A549 (cell line): ENCODE measurements around the gene ADAMTS12. TPM values are rescaled to one million over a fixed set of nuclear protein-coding genes. Genes with fewer than 3 reads are reported as not detected.

ENCODE experiments used
- ATAC-seq, 2 experiments: fragments of 200-7000 bp in 1 of 2; fragments of >200 bp in 1 of 2; cut with Nextera tagmentation in 1 of 2; cut with Tn5 transposase in 1 of 2; 3 replicates each; pipeline versions ENCODE4 v1.8.0 to v1.9.1; 2018 to 2020; ENCODE audit warnings: mild to moderate bottlenecking in 1 of 2, moderate library complexity in 1 of 2
- CTCF ChIA-PET: fragments of 300-600 bp; sonication (Branson Sonifier 250); formaldehyde crosslinking; extraction: SDS; loops from one replicate; lab custom pipeline; 2021; ENCODE audit warnings: antibody characterized with exemption, inconsistent platforms; lab: Yijun Ruan, JAX
- POLR2A ChIA-PET: fragments of 350-600 bp; formaldehyde crosslinking; extraction: SDS; loops from one replicate; lab custom pipeline; 2021; ENCODE audit warnings: antibody characterized with exemption, inconsistent platforms; lab: Yijun Ruan, JAX
- DNase-seq, 2 experiments: peaks; one replicate each; pipeline versions ENCODE4 v3.0.0 to v3.0.0-alpha.2; 2011 to 2016; ENCODE audit warnings: low read depth in 1 of 2, low spot score in 1 of 2
- FAIRE-seq: peaks from 2 replicates; lab custom pipeline; 2011; peaks lifted over from hg19 to GRCh38; lab: Jason Lieb, UNC
- H3K27ac ChIP-seq, 2 experiments: fragments of >200 bp; sonication (Bioruptor Twin); formaldehyde crosslinking; 3 replicates each; pipeline ENCODE4 v1.5.1; 2016 to 2017
- H3K4me1 ChIP-seq: fragments of >200 bp; sonication (Bioruptor Twin); formaldehyde crosslinking; 3 replicates; pipeline ENCODE4 v1.6.1; 2016
- H3K4me2 ChIP-seq: fragments of >200 bp; sonication (Bioruptor Twin); formaldehyde crosslinking; 3 replicates; pipeline ENCODE4 v1.6.1; 2016
- H3K4me3 ChIP-seq: fragments of >200 bp; sonication (Bioruptor Twin); formaldehyde crosslinking; 3 replicates; pipeline ENCODE4 v1.5.1; 2016
- H3K9me3 ChIP-seq: fragments of >200 bp; sonication (Bioruptor Twin); formaldehyde crosslinking; 3 replicates; pipeline ENCODE4 v1.6.1; 2016
- BHLHE40 ChIP-seq: IDR thresholded peaks from 2 replicates; pipeline ENCODE4 v1.6.1; 2012; ENCODE audit warnings: low read depth, low read length, inconsistent platforms
- CBX2 ChIP-seq: fragments of 200-600 bp; sonication (generic); IDR thresholded peaks from 2 replicates; pipeline ENCODE4 v1.6.1; 2016; ENCODE audit warnings: low read depth, mild to moderate bottlenecking, borderline replicate concordance
- CEBPB ChIP-seq, 2 experiments: fragments of >200 bp in 1 of 2; sonication (Bioruptor Twin) in 1 of 2; formaldehyde crosslinking in 1 of 2; IDR thresholded peaks; 2 replicates each; pipeline ENCODE4 v1.6.1; 2012 to 2016
- CHD2 ChIP-seq: fragments of 150-350 bp; IDR thresholded peaks from 2 replicates; pipeline ENCODE4 v1.6.1; 2014; ENCODE audit warnings: low read length; ENCODE audit not compliant: partially characterized antibody
- CHD4 ChIP-seq: fragments of 200-600 bp; sonication (generic); IDR thresholded peaks from 2 replicates; pipeline ENCODE4 v1.6.1; 2016; ENCODE audit warnings: antibody characterized with exemption, mild to moderate bottlenecking, borderline replicate concordance
- EHF ChIP-seq: fragments of 250-450 bp; sonication (Bioruptor Pico); IDR thresholded peaks from 2 replicates; pipeline ENCODE4 v1.5.0; 2020; ENCODE audit warnings: mild to moderate bottlenecking
- EHMT2 ChIP-seq: fragments of 200-600 bp; sonication (generic); IDR thresholded peaks from 2 replicates; pipeline ENCODE4 v1.6.1; 2016; ENCODE audit warnings: antibody characterized with exemption, low read depth, mild to moderate bottlenecking, moderate library complexity
- EP300 ChIP-seq, 2 experiments: fragments of >200 bp; sonication (Bioruptor Twin); formaldehyde crosslinking; IDR thresholded peaks; 2 replicates in 1 of 2; 3 replicates in 1 of 2; pipeline ENCODE4 v1.6.1; 2016 to 2017
- FOSB ChIP-seq: fragments of 250-450 bp; sonication (Bioruptor Pico); IDR thresholded peaks from 2 replicates; pipeline ENCODE4 v1.5.0; 2020; ENCODE audit warnings: mild to moderate bottlenecking, moderate library complexity
- HES2 ChIP-seq: fragments of >200 bp; sonication (Bioruptor Twin); formaldehyde crosslinking; IDR thresholded peaks from 2 replicates; pipeline ENCODE4 v1.6.1; 2016
- HOXA7 ChIP-seq: fragments of 250-450 bp; sonication (Bioruptor Pico); IDR thresholded peaks from 2 replicates; pipeline ENCODE4 v1.5.0; 2020; ENCODE audit warnings: mild to moderate bottlenecking, moderate library complexity
- KDM1A ChIP-seq: fragments of 200-600 bp; sonication (generic); IDR thresholded peaks from 2 replicates; pipeline ENCODE4 v1.6.1; 2016; ENCODE audit warnings: low read depth, mild to moderate bottlenecking
- KDM5A ChIP-seq: fragments of 200-600 bp; sonication (generic); IDR thresholded peaks from 2 replicates; pipeline ENCODE4 v1.6.1; 2016; ENCODE audit warnings: antibody characterized with exemption, mild to moderate bottlenecking
- MAFK ChIP-seq: fragments of 450-650 bp; IDR thresholded peaks from 2 replicates; pipeline ENCODE4 v1.6.1; 2014; ENCODE audit not compliant: partially characterized antibody
- MAZ ChIP-seq: fragments of 150-350 bp; IDR thresholded peaks from 2 replicates; pipeline ENCODE4 v1.6.1; 2014; ENCODE audit warnings: antibody characterized with exemption, low read depth, low read length, borderline replicate concordance
- NFE2L2 ChIP-seq: fragments of 150-350 bp; conservative IDR thresholded peaks from 2 replicates; pipeline ENCODE4 v1.6.1; 2014; ENCODE audit warnings: low read length
- NPAS2 ChIP-seq: fragments of 250-450 bp; sonication (Bioruptor Pico); IDR thresholded peaks from 2 replicates; pipeline ENCODE4 v1.8.0; 2022; ENCODE audit warnings: mild to moderate bottlenecking, moderate library complexity, borderline replicate concordance
- POLR2A ChIP-seq: IDR thresholded peaks from 2 replicates; pipeline ENCODE4 v1.6.1; 2012; ENCODE audit warnings: mild to moderate bottlenecking, low read length
- REST ChIP-seq: fragments of 200-600 bp; sonication (generic); IDR thresholded peaks from 2 replicates; pipeline ENCODE4 v1.6.1; 2016; ENCODE audit warnings: antibody characterized with exemption, mild to moderate bottlenecking, moderate library complexity
- RNF2 ChIP-seq: fragments of 200-600 bp; sonication (generic); IDR thresholded peaks from 2 replicates; pipeline ENCODE4 v1.6.1; 2016; ENCODE audit warnings: low read depth, mild to moderate bottlenecking, antibody characterized with exemption, moderate library complexity, borderline replicate concordance
- SREBF2 ChIP-seq: fragments of 450-650 bp; IDR thresholded peaks from 2 replicates; pipeline ENCODE4 v1.6.1; 2014; ENCODE audit warnings: mild to moderate bottlenecking, moderate library complexity
- TFCP2L1 ChIP-seq: fragments of 250-450 bp; sonication (Bioruptor Pico); IDR thresholded peaks from 2 replicates; pipeline ENCODE4 v1.5.0; 2021; ENCODE audit warnings: mild to moderate bottlenecking
- TP53 ChIP-seq: fragments of 250-450 bp; sonication (Bioruptor Pico); IDR thresholded peaks from 2 replicates; pipeline ENCODE4 v1.5.0; 2021; ENCODE audit warnings: mild to moderate bottlenecking, moderate library complexity
- USF2 ChIP-seq: fragments of 450-650 bp; IDR thresholded peaks from 2 replicates; pipeline ENCODE4 v1.6.1; 2014; ENCODE audit warnings: antibody characterized with exemption
- ZFP36 ChIP-seq: fragments of 450-650 bp; IDR thresholded peaks from 2 replicates; pipeline ENCODE4 v1.6.1; 2014; ENCODE audit warnings: borderline replicate concordance; ENCODE audit not compliant: partially characterized antibody
- WGBS: methylation state at CpG from one replicate; pipeline ENCODE4 v1.1.6; 2017; ENCODE audit errors: missing lambda C conversion rate; 5-methylcytosine and 5-hydroxymethylcytosine counted together
- polyA plus RNA-seq, 4 experiments: library from polyadenylated mRNA; depleted of rRNA in 3 of 4; stranded (reverse); fragments of >200 nt; fragmentation: RNase III in 1 of 4; extraction: RNeasy Plus Mini Kit Qiagen cat#74134 plus additional on column Dnase treatment in 1 of 4; gene quantifications; 2 replicates in 3 of 4; 3 replicates in 1 of 4; pipeline ENCODE4 v1.2.3, GENCODE V29; 2011 to 2017
- TF ChIP-seq, protein P1 (sequence below): fragments of >200 bp; sonication (Bioruptor Twin); formaldehyde crosslinking; IDR thresholded peaks from 3 replicates; pipeline ENCODE4 v1.6.1; 2016
- TF ChIP-seq, protein P2 (sequence below): fragments of 250-450 bp; sonication (Bioruptor Pico); IDR thresholded peaks from 2 replicates; pipeline ENCODE4 v1.5.0; 2020; ENCODE audit warnings: low read depth, mild to moderate bottlenecking, moderate library complexity
- TF ChIP-seq, protein P3 (sequence below): fragments of >200 bp; sonication (Bioruptor Twin); formaldehyde crosslinking; IDR thresholded peaks from 3 replicates; pipeline ENCODE4 v1.5.1; 2016
- TF ChIP-seq, protein P4 (sequence below): IDR thresholded peaks from 2 replicates; pipeline ENCODE4 v1.6.1; 2012

The ADAMTS12 gene
- polyA plus RNA-seq, 2 of the 4 experiments (the other 2 are of a cell fraction), result 4.8 to 6.8 TPM

DNA sequence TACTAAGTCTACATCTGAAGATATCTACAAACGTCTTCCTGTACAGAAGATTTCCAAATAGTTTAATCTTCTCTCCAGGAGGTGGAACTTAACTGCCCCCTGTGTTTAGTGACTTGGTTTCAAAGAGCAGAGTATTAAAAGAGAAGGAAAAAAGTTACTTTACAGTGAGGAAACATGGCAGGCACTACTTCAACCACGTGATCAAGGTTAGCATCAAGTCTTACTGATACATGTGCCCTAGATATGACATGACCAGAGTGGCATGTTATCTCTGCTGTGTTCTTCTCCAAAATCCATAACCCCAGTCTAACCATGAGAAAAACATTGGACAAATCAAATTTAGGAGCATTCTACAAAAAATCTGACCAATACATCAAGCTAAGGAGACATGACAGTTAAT is 125.8 kb downstream of the ADAMTS12 start:
- H3K27ac ChIP-seq, result no peak overlapping the region
- ChIA-PET CTCF (no interaction called here), POLR2A (no interaction called here)
- no peaks in the 10 kb centered on the region for H3K9me3 ChIP-seq
- ATAC-seq (no peak), FAIRE-seq (no peak), DNase-seq (no peak)
- TF ChIP-seq KDM1A (no peak), CHD2 (no peak), MAFK (no peak), TFCP2L1 (no peak), REST (no peak), FOSB (no peak), ZFP36 (no peak), POLR2A (no peak), EP300 (IDR thresholded peaks at IDR 0.05) (no peak), EHF (CRISPR knock-in tag) (no peak), CHD4 (no peak), HOXA7 (no peak)
- TF ChIP-seq, protein P1, sequence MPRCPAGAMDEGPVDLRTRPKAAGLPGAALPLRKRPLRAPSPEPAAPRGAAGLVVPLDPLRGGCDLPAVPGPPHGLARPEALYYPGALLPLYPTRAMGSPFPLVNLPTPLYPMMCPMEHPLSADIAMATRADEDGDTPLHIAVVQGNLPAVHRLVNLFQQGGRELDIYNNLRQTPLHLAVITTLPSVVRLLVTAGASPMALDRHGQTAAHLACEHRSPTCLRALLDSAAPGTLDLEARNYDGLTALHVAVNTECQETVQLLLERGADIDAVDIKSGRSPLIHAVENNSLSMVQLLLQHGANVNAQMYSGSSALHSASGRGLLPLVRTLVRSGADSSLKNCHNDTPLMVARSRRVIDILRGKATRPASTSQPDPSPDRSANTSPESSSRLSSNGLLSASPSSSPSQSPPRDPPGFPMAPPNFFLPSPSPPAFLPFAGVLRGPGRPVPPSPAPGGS, result no peak
- TF ChIP-seq, protein P2, sequence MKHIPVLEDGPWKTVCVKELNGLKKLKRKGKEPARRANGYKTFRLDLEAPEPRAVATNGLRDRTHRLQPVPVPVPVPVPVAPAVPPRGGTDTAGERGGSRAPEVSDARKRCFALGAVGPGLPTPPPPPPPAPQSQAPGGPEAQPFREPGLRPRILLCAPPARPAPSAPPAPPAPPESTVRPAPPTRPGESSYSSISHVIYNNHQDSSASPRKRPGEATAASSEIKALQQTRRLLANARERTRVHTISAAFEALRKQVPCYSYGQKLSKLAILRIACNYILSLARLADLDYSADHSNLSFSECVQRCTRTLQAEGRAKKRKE, result no peak
- TF ChIP-seq, protein P3, sequence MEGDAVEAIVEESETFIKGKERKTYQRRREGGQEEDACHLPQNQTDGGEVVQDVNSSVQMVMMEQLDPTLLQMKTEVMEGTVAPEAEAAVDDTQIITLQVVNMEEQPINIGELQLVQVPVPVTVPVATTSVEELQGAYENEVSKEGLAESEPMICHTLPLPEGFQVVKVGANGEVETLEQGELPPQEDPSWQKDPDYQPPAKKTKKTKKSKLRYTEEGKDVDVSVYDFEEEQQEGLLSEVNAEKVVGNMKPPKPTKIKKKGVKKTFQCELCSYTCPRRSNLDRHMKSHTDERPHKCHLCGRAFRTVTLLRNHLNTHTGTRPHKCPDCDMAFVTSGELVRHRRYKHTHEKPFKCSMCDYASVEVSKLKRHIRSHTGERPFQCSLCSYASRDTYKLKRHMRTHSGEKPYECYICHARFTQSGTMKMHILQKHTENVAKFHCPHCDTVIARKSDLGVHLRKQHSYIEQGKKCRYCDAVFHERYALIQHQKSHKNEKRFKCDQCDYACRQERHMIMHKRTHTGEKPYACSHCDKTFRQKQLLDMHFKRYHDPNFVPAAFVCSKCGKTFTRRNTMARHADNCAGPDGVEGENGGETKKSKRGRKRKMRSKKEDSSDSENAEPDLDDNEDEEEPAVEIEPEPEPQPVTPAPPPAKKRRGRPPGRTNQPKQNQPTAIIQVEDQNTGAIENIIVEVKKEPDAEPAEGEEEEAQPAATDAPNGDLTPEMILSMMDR, result no peak
- no peak overlapping the region for H3K4me2 ChIP-seq
- H3K4me1 ChIP-seq, result no peaks in the 10 kb centered on the region
- no peak overlapping the region for H3K4me3 ChIP-seq
- WGBS, result 45% methylated on average over 2 of the region's 2 CpGs

DNA sequence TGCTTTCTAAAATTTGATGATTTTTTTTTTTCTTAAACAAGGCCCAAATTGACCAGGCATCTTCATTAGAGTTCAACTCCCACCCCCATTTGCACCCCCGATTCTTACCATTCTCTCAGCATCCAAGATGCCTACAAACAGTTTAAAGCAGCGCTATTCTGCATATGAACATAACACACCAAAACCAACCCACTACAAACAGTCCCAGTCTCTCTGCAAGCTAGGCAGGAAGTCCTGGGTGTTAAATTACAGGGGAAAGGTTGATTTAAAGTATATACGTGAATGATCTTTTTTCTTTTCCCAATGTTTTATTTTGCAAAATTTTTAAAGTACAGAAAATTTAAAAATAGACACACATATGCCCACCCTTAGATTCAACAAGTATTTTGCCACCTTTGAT is 127.0 kb downstream of the ADAMTS12 start:
- POLR2A ChIA-PET, result no interaction called here
- ATAC-seq (no peak), DNase-seq (no peak), FAIRE-seq (no peak)
- Histone ChIP-seq H3K9me3 (no peaks in the 10 kb centered on the region), H3K4me2 (no peak overlapping the region), H3K4me1 (no peaks in the 10 kb centered on the region), H3K27ac (no peak overlapping the region), H3K4me3 (no peak overlapping the region)
- WGBS, result 65% methylated on average over 3 of the region's 3 CpGs
- CTCF ChIA-PET, result no interaction called here
- TF ChIP-seq HOXA7 (no peak), NFE2L2 (no peak), TP53 (no peak), EHMT2 (no peak), KDM5A (no peak), USF2 (no peak), CBX2 (no peak), HES2 (no peak), TFCP2L1 (no peak), BHLHE40 (no peak), MAZ (no peak), NPAS2 (CRISPR knock-in tag) (no peak), CEBPB (IDR thresholded peaks at IDR 0.05) (no peak), SREBF2 (no peak), ZFP36 (no peak), EHF (CRISPR knock-in tag) (no peak), RNF2 (no peak)
- TF ChIP-seq, protein P4, sequence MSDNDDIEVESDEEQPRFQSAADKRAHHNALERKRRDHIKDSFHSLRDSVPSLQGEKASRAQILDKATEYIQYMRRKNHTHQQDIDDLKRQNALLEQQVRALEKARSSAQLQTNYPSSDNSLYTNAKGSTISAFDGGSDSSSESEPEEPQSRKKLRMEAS, result no peak
- TF ChIP-seq, protein P2, result no peak
